Common myeloid progenitor, CD34-positive (primary cell): ENCODE data around the gene SELENOO.

ENCODE experiments used
- CTCF ChIA-PET: fragments of 350-600 bp; sonication (Branson Sonifier 250); formaldehyde crosslinking; loops from one replicate; lab custom pipeline; 2021; ENCODE audit warnings: antibody characterized with exemption; lab: Charles Lee
- POLR2A ChIA-PET: fragments of 350-600 bp; sonication (Branson Sonifier 250); formaldehyde crosslinking; loops from one replicate; lab custom pipeline; 2021; ENCODE audit warnings: antibody characterized with exemption; lab: Charles Lee
- DNase-seq, 3 donors: peaks; one replicate each; pipeline versions ENCODE4 v3.0.0 to v3.0.0-alpha.2; 2013
- H3K27ac ChIP-seq, 2 experiments: 1 replicate in 1 of 2; 2 replicates in 1 of 2; pipeline ENCODE4 v1.7.0; 2013; ENCODE audit warnings: inconsistent platforms in 2 of 2, low read length in 2 of 2, mild to moderate bottlenecking in 2 of 2, low read depth in 1 of 2, moderate library complexity in 1 of 2; ENCODE audit not compliant: severe bottlenecking in 2 of 2, insufficient read depth in 1 of 2, poor library complexity in 1 of 2
- H3K27me3 ChIP-seq, 5 experiments: replicated peaks in 2 of 5; 1 replicate in 3 of 5; 2 replicates in 2 of 5; pipeline versions ENCODE4 v1.6.1 to v1.7.0; 2013; ENCODE audit warnings: low read length in 4 of 5, mild to moderate bottlenecking in 2 of 5, moderate library complexity in 2 of 5, inconsistent platforms in 1 of 5; ENCODE audit not compliant: insufficient read depth in 5 of 5, control insufficient read depth in 4 of 5
- H3K36me3 ChIP-seq, 4 experiments: 1 replicate in 2 of 4; 2 replicates in 2 of 4; pipeline versions ENCODE4 v1.6.1 to v1.7.0; 2013; ENCODE audit warnings: low read length in 3 of 4, control low read depth in 1 of 4, mild to moderate bottlenecking in 1 of 4; ENCODE audit not compliant: control insufficient read depth in 4 of 4, insufficient read depth in 4 of 4
- H3K4me1 ChIP-seq, 4 experiments: 1 replicate in 3 of 4; 2 replicates in 1 of 4; pipeline versions ENCODE4 v1.6.1 to v1.7.1; 2013; ENCODE audit warnings: low read length in 3 of 4, mild to moderate bottlenecking in 3 of 4, control low read depth in 1 of 4, inconsistent platforms in 1 of 4, moderate library complexity in 1 of 4; ENCODE audit not compliant: control insufficient read depth in 4 of 4, insufficient read depth in 4 of 4; ENCODE audit errors: control extremely low read depth in 1 of 4
- H3K4me3 ChIP-seq, 7 experiments: 1 replicate in 4 of 7; 2 replicates in 3 of 7; pipeline versions ENCODE4 v1.5.1 to v1.7.0; 2013; ENCODE audit warnings: mild to moderate bottlenecking in 7 of 7, low read length in 6 of 7, moderate library complexity in 6 of 7, inconsistent platforms in 2 of 7, low read depth in 2 of 7, control low read depth in 1 of 7; ENCODE audit not compliant: insufficient read depth in 4 of 7, control insufficient read depth in 1 of 7; ENCODE audit errors: extremely low read depth in 1 of 7
- H3K9me3 ChIP-seq, 5 experiments: 1 replicate in 4 of 5; 2 replicates in 1 of 5; pipeline versions ENCODE4 v1.6.1 to v1.7.1; 2013; ENCODE audit warnings: low read length in 4 of 5, mild to moderate bottlenecking in 2 of 5, inconsistent platforms in 1 of 5, low read depth in 1 of 5, moderate library complexity in 1 of 5; ENCODE audit not compliant: control insufficient read depth in 4 of 5, insufficient read depth in 2 of 5; ENCODE audit errors: control extremely low read depth in 1 of 5
- WGBS: methylation state at CpG from one replicate; pipeline ENCODE4 v1.1.5; 2013; ENCODE audit not compliant: insufficient coverage; 5-methylcytosine and 5-hydroxymethylcytosine counted together

Gene SELENOO

DNA sequence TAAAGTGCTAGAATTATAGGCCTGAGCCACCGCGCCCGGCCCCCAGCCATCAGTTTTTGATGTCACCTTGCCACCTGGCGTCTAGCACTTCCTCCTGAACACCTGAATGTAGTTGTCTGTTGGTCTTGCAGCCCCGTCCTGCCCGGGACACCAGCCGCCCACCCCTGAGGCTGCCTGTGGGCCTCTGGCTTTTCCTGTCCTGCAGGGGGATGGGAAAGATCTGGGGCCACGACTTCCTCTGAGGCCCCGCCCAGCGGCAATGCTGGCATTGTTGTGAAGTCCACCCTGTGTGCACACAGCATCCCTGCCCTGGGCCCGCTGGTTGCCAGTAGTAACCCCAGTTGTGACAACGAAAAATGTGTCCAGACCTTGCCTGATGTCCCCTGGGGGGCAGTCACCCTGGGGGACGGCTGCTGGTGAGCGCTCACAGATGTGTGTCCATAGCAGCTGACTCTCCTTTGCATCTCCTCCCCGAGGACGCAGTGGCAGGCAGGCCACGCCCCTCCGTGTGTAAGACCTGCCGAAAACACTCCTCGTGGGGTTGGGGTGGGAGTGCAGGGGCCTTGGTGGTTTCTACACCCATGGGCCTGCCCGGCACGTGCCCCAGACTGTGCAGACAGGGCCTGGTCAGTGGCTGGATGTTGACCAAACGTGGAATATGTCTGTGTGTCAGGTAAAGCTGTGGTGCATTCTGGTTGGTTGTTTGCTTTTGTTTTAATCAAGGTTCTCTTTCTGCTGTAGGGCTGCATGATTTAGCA, 6.8 kb downstream of the SELENOO start:
- peaks cover 0 to 13% (median 2%) of the 10 kb centered on the region in 4 experiments for H3K4me1 ChIP-seq
- ChIA-PET POLR2A (interaction anchor here (2.3 kb wide), 1 partner anchor 17 kb away, joined by 10 read pairs; no protein-coding TSS in a partner anchor), CTCF (interaction anchor here (0.6 to 3.0 kb wide), 12 partner anchors 14 to 277 kb away, joined by 3 to 26 read pairs (median 4); no protein-coding TSS in a partner anchor)

DNA sequence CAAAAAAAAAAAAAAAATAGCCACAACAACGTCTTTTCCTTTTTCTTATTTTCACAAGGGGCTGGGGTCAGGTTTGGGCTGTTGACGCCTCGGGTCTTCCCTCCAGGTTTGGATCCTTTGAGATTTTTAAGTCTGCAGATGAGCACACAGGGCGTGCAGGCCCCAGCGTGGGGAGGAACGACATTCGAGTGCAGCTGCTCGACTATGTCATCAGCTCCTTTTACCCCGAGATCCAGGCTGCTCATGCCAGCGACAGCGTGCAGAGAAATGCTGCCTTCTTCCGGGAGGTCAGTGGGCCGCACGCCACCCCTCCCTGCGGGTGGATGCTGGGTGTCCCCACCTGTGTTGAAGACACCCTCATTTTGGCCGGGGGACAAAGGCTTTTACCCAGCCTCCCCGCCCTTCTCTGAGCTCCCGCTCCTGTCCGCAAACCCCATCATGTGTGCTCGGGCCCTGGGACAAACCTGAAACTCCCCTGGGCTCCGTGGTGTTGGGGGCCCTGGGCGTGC, 7.7 kb downstream of the SELENOO start:
- Histone ChIP-seq H3K27ac (no peak overlapping the region), H3K36me3 (peaks cover 5 to 81% (median 58%) of the 10 kb centered on the region in 4 experiments), H3K4me3 (no peak overlapping the region), H3K9me3 (no peaks in the 10 kb centered on the region), H3K27me3 (no peaks in the 10 kb centered on the region), H3K4me1 (peaks cover 0 to 13% (median 2%) of the 10 kb centered on the region in 4 experiments)
- 91% methylated on average over 21 of the region's 22 CpGs for WGBS
- DNase-seq: no peak
- ChIA-PET CTCF (interaction anchor here (0.6 to 2.3 kb wide), 8 partner anchors 13 to 66 kb away, joined by 3 to 24 read pairs (median 3); no protein-coding TSS in a partner anchor), POLR2A (interaction anchor here (0.6 to 2.3 kb wide), 2 partner anchors 17 to 100 kb away, joined by 3 to 10 read pairs; no protein-coding TSS in a partner anchor)

More for the DNA sequence above, 6.8 kb downstream of the SELENOO start:
- no peak for DNase-seq
- Histone ChIP-seq H3K9me3 (no peaks in the 10 kb centered on the region), H3K27ac (no peak overlapping the region), H3K36me3 (peaks cover 5 to 77% (median 53%) of the 10 kb centered on the region in 4 experiments), H3K27me3 (no peaks in the 10 kb centered on the region), H3K4me3 (no peak overlapping the region)
- WGBS: 77% methylated on average over 17 of the region's 23 CpGs

DNA sequence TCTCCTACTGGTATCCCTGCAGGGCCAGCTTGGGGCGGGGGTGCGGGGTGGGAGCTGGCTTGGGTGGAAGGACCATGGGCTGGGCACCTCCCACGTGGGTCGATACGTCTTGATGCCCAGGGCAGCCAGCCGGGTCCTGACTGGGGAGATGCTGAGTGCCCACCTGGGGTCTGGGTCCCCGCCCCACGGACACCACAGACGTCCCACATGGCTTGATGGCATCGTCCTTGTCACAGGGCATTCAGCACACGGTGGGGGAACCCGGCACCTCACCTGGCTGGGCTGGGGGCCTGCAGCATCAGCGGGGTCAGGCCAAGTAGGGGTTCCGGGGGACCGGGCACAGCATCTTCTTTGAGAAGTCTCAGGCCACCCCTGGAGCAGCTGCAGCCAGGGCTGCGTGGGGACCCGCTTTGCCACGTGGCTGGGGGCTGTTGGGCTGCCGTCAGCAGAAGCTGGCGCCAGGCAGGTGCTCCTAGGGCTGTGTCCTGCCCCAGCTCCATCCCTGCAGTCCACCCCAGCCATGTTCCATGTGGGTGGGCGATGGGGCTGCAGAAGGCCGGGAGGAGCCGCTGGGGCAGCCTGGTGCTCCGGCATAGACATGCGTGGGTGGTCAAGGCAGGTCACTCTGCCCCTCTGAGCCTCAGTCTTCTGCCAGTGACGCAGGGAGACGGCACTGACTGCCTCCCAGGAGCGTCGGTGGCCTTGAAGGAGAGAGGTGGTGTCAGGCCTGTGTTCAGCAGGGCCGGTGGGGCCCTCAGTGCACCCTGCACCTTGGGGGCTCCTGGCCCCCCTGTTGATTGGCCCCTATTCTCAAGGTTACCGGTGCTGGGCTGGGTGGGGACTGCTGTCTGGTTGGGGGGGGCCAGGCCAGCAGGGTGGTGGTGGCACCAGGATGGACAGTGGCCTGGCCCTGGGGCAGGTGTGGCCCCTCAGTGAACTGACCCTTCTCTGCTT, 8.4 kb downstream of the SELENOO start:
- no peak for DNase-seq
- Histone ChIP-seq H3K9me3 (no peaks in the 10 kb centered on the region), H3K4me1 (peaks cover 0 to 10% (median 2%) of the 10 kb centered on the region in 4 experiments), H3K4me3 (no peak overlapping the region), H3K36me3 (peaks cover 5 to 79% (median 59%) of the 10 kb centered on the region in 4 experiments), H3K27ac (no peak overlapping the region), H3K27me3 (no peaks in the 10 kb centered on the region)
- CTCF ChIA-PET: interaction anchor here (1.2 to 2.3 kb wide), 4 partner anchors 13 to 67 kb away, joined by 3 to 24 read pairs (median 4); no protein-coding TSS in a partner anchor
- 88% methylated on average over 31 of the region's 31 CpGs for WGBS
- POLR2A ChIA-PET: interaction anchor here (0.6 to 2.3 kb wide), 2 partner anchors 18 to 101 kb away, joined by 3 to 10 read pairs; no protein-coding TSS in a partner anchor

DNA sequence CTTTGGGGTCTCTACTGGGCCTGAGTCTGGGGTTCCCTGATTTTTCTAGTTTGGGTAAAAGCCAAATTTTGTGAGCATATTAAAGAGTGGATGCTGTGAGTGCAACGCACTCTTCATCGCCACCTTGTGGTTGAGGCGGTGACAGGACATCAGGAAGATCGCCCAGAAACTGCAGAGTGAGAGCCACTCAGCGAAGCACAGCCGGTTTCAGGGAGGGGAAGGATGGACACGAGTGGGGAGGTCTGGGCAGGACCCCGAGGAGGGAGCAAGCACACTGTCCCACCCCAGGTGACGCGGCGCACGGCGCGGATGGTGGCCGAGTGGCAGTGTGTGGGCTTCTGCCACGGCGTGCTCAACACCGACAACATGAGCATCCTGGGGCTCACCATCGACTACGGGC, 9.1 kb downstream of the SELENOO start:
- WGBS: 64% methylated on average over 19 of the region's 20 CpGs
- no peak overlapping the region for H3K27ac ChIP-seq
- no peak overlapping the region for H3K4me3 ChIP-seq
- peaks cover 6 to 82% (median 61%) of the 10 kb centered on the region in 4 experiments for H3K36me3 ChIP-seq
- ChIA-PET CTCF (interaction anchor here (1.6 to 2.3 kb wide), 2 partner anchors 10 to 60 kb away, joined by 4 to 24 read pairs; no protein-coding TSS in a partner anchor), POLR2A (interaction anchor here (1.3 kb wide), 1 partner anchor 19 kb away, joined by 3 read pairs; no protein-coding TSS in a partner anchor)
- H3K9me3 ChIP-seq: no peaks in the 10 kb centered on the region
- peak; percentile 62 to 86 (median 75) for DNase-seq
- H3K27me3 ChIP-seq: no peaks in the 10 kb centered on the region
- H3K4me1 ChIP-seq: peaks cover 0 to 3% (median 0%) of the 10 kb centered on the region in 4 experiments

DNA sequence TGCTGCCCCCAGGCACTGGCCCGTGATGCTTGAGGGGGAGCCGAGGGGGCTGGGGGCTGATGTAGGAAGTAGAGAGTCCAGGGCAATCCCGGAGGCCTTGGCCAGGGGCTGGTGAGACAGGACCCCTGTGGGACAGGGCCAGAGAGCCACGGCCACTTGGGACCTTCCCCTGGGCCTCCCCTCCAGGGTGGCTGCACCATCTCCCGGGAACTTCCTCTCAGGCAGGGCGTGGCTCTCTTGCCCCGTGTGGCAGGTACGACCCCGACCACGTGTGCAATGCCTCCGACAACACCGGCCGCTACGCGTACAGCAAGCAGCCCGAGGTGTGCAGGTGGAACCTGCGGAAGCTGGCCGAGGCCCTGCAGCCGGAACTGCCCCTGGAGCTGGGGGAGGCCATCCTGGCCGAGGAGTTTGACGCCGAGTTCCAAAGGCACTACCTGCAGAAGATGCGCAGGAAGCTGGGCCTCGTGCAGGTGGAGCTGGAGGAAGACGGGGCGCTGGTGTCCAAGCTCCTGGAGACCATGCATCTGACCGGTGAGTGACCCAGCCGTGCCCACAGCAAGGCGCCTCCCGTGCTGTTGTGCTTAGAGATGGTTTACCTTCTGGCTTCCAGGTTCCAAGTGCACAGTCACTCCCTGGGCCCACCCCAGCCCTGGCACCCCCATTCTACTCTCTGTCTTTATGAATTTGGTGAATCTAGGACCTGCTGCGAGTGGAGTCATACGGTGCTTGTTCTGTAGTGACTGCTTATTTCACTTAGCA, 9.7 kb downstream of the SELENOO start:
- Histone ChIP-seq H3K36me3 (peaks cover 5 to 81% (median 64%) of the 10 kb centered on the region in 4 experiments), H3K4me1 (peaks cover 0 to 2% (median 0%) of the 10 kb centered on the region in 4 experiments), H3K4me3 (no peak overlapping the region), H3K27ac (no peak overlapping the region), H3K9me3 (no peaks in the 10 kb centered on the region), H3K27me3 (no peaks in the 10 kb centered on the region)
- DNase-seq: no peak
- WGBS: 90% methylated on average over 32 of the region's 32 CpGs
- ChIA-PET CTCF (interaction anchor here (1.0 to 3.5 kb wide), 5 partner anchors 10 to 61 kb away, joined by 3 to 18 read pairs (median 5); no protein-coding TSS in a partner anchor), POLR2A (interaction anchor here (1.3 kb wide), 1 partner anchor 20 kb away, joined by 3 read pairs; no protein-coding TSS in a partner anchor)
